ENCODE results near the gene DIP2A.
"Not testable (repeated sequence)": the region's sequence is repeated elsewhere in the genome, so short reads cannot be mapped to it uniquely, and the experiment has no call there.

DNA sequence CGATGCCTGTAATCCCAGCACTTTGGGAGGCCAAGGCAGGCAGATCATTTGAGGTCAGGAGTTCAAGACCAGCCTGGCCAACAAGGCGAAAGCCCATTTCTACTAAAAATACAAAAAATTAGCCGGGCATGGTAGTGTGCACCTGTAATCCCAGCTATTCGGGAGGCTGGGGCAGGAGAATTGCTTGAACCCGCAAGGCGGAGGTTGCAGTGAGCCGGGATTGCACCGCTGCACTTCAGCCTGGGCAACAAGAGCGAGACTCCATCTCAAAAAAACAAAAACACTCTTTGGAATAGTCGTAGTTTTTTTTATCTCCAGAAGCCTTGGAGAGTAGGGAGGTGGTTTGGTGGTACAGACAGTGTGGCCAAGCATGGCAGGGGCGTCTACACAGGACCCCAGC is 25.6 kb upstream of the DIP2A start:
- TF ChIP-seq EZH2 (IDR thresholded peaks at IDR 0.05); POLR2AphosphoS5 (IDR thresholded peaks at IDR 0.05; ENCODE audit: borderline replicate concordance, low read depth, low read length); FOXP2 (optimal IDR thresholded peaks at IDR 0.05; ENCODE audit: control extremely low read depth, extremely low read length, insufficient read depth): not testable (repeated sequence)
